H1 (cell line): Measurements from ENCODE around the gene PIAS4. TPM values are rescaled to one million over a fixed set of nuclear protein-coding genes. Genes with fewer than 3 reads are reported as not detected.

ENCODE experiments used
- JUN ChIP-seq: IDR thresholded peaks from 2 replicates; pipeline ENCODE4 v1.6.1; 2011; ENCODE audit warnings: low read depth, mild to moderate bottlenecking, improper control_type of control experiment, low read length
- KDM1A ChIP-seq: fragments of 200-600, 300-600 bp; sonication (generic); IDR thresholded peaks from 2 replicates; pipeline ENCODE4 v1.7.1; 2016; ENCODE audit warnings: mild to moderate bottlenecking, low read length, borderline replicate concordance
- POLR2A ChIP-seq, 2 experiments: IDR thresholded peaks; 1 replicate in 1 of 2; 2 replicates in 1 of 2; pipeline ENCODE4 v1.6.1; 2011; ENCODE audit warnings: low read depth in 2 of 2, low read length in 2 of 2, mild to moderate bottlenecking in 2 of 2; ENCODE audit errors: control extremely low read depth in 1 of 2
- RBBP5 ChIP-seq: IDR thresholded peaks from 2 replicates; pipeline ENCODE4 v1.7.1; 2012; ENCODE audit warnings: low read depth, mild to moderate bottlenecking, inconsistent platforms, low read length, moderate library complexity, borderline replicate concordance
- RNF2 ChIP-seq: fragments of 200-900, 300-1000 bp; sonication (generic); IDR thresholded peaks from 2 replicates; pipeline ENCODE4 v1.7.1; 2016; ENCODE audit warnings: borderline replicate concordance, low read depth, mild to moderate bottlenecking, antibody characterized with exemption, low read length; ENCODE audit not compliant: poor library complexity, severe bottlenecking; ENCODE audit errors: missing control alignments
- SAP30 ChIP-seq: fragments of 300-600 bp; sonication (generic); IDR thresholded peaks from 2 replicates; pipeline ENCODE4 v1.7.1; 2012; ENCODE audit warnings: low read length, moderate library complexity, mild to moderate bottlenecking, inconsistent platforms; ENCODE audit not compliant: insufficient read depth, insufficient replicate concordance
- YY1 ChIP-seq: IDR thresholded peaks from 2 replicates; pipeline ENCODE4 v1.6.1; 2011; ENCODE audit warnings: low read depth, mild to moderate bottlenecking, low read length
- polyA plus RNA-seq, 7 experiments: library from polyadenylated mRNA; depleted of rRNA in 3 of 7; stranded (reverse) in 5 of 7; unstranded in 2 of 7; fragments of >200 nt in 5 of 7; fragments of 200-250 nt in 2 of 7; gene quantifications; 1 replicate in 5 of 7; 2 replicates in 1 of 7; 4 replicates in 1 of 7; pipeline versions ENCODE4 v1.2.1 to v1.2.3, GENCODE V29; 2011 to 2013; ENCODE audit warnings: missing spikeins in 2 of 7, mixed read lengths in 2 of 7
- total RNA-seq: library from RNA; stranded (reverse); fragmentation: NEBNext Ultra II Directional; extraction: Animal tissue kit (Norgen Biotek cat#: 25700); gene quantifications from 2 replicates; pipeline ENCODE4 v1.2.1, GENCODE V29; 2021

Gene PIAS4
- total and polyA plus RNA-seq, 2 of the 8 experiments (the other 6 are each of a cell fraction or from before 2014, with no cell fraction given): 30.2 to 51.4 TPM

DNA sequence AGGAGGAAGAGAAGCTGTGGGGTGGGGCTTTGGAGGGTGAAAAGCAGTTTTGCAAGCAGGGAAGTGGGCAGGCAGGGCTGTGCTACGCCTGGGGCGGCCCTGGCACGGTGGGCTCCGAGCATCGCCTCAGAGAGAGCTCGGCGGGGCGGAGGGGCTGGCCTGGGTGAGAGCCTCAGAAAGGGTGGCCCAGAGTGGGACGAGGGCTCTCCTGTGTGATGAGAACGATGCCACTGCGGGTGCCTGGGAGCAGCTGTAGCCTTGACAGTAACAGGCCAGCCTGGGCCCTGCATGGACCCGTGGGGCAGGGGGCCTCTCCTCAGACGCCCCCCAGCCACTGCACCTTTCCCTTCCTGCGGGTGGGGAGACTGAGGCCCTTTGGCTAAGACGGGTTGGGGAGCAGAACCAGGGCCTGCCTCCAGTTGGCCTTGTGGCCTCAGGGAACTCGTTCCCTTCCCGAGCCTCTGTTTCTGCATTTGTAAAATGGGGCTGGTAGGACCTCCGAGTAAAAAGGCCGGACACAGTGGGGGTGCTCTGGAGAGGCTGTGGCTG, 27.6 kb downstream of the PIAS4 start (continued):
- TF ChIP-seq RBBP5 (no peak), RNF2 (no peak), SAP30 (no peak), JUN (no peak), POLR2A (IDR thresholded peaks at IDR 0.05; ENCODE audit: control extremely low read depth in 1 of 2, low read depth in 2 of 2, low read length in 2 of 2) (no peak), KDM1A (no peak), YY1 (no peak)
- TF ChIP-seq, all 59 proteins: peak for 0
